NCI-H1092 treated with DMSO at 0.1 percent for 48 hours (cell line): ENCODE data around the gene JMJD8.
"Not testable (repeated sequence)": the region's sequence is repeated elsewhere in the genome, so short reads cannot be mapped to it uniquely, and the experiment has no call there.

ENCODE experiments used
- DNase-seq: peaks from one replicate; lab custom pipeline; 2025; lab: John Stamatoyannopoulos, UW

The JMJD8 gene

GRCh38 chr16:708959-709358 is 24.8 kb upstream of the JMJD8 start:
- DNase-seq = no peak

GRCh38 chr16:708019-708418 is 23.9 kb upstream of the JMJD8 start:
- DNase-seq = no peak

- DNase-seq = no peak
Observed at GRCh38 chr16:707062-707538, 23.0 kb upstream of the JMJD8 start.

- DNase-seq = peak; percentile 62
Observed at GRCh38 chr16:706189-707061, 22.3 kb upstream of the JMJD8 start.

- DNase-seq = peak; percentile 65
Observed at GRCh38 chr16:705431-706188, 21.5 kb upstream of the JMJD8 start, which contains the start of gene FBXL16. Gene FBXL16, minus strand, starts transcription at chr16:705801. Its CDS starts 8,396 bp downstream, at chr16:697405.

- no peak for DNase-seq
Observed at GRCh38 chr16:704552-705380, 20.6 kb upstream of the JMJD8 start.

GRCh38 chr16:704047-704446 is 19.9 kb upstream of the JMJD8 start:
- DNase-seq = no peak

GRCh38 chr16:703406-703805 is 19.3 kb upstream of the JMJD8 start:
- DNase-seq = no peak

- DNase-seq = no peak
Observed at GRCh38 chr16:702341-702740, 18.2 kb upstream of the JMJD8 start.

- DNase-seq = no peak
Observed at GRCh38 chr16:700684-701584, 16.8 kb upstream of the JMJD8 start.

- no peak for DNase-seq
Observed at GRCh38 chr16:698911-699671, 15.0 kb upstream of the JMJD8 start.

- peak; percentile 79 for DNase-seq
Observed at GRCh38 chr16:695355-696089, 11.4 kb upstream of the JMJD8 start.

- DNase-seq = no peak
Observed at GRCh38 chr16:694863-695354, 10.8 kb upstream of the JMJD8 start.

GRCh38 chr16:694187-694862 is 10.2 kb upstream of the JMJD8 start:
- DNase-seq = no peak

- DNase-seq = no peak
Observed at GRCh38 chr16:693766-694165, 9.6 kb upstream of the JMJD8 start.

- no peak for DNase-seq
Observed at GRCh38 chr16:693364-693763, 9.2 kb upstream of the JMJD8 start.

- DNase-seq = no peak
Observed at GRCh38 chr16:692356-693108, 8.4 kb upstream of the JMJD8 start.

GRCh38 chr16:691242-691641 is 7.1 kb upstream of the JMJD8 start:
- DNase-seq = not testable (repeated sequence)
